ENCODE measurements around the gene FUZ. TPM values are rescaled to one million over a fixed set of nuclear protein-coding genes. Genes with fewer than 3 reads are reported as not detected.
A peak's percentile ranks its signal among the peaks of the same experiment; 100 is the strongest.

Gene FUZ
- total and polyA plus RNA-seq, 2 of the 8 experiments (the other 6 are each of a cell fraction or from before 2014, with no cell fraction given): 28.4 to 33.9 TPM

DNA sequence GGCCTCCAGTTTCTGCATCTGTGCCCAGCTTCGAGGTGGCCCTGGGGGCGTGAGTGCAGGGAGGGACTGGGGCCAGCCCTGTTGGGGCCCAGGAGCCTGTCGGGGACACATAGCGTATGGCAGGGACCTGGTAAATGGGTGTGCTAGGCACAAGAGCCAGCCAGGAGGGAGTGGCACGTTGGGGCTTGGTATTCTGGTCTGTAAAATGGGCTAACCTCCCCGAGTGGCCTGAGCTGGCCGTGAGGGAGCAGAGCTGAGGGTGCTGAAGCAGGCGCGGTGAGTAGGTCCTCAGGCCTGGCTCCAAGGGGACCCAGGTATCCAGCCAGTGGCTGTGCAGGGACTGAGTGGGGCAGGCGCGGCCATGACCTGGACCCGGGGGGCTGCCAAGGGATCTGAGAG is 42.2 kb upstream of the FUZ start:
- no peak overlapping the region for H3K4me3 ChIP-seq (ENCODE audit: extremely low read depth in 1 of 4, insufficient read depth in 2 of 4, low read depth in 3 of 4, low read length in 4 of 4)
- DNase-seq (ENCODE audit: low read depth in 1 of 2, low spot score in 2 of 2): no peak
- no peak overlapping the region for H2BK12ac ChIP-seq (ENCODE audit: low read depth, low read length)
- no peak overlapping the region for H2AK5ac ChIP-seq (ENCODE audit: low read depth, low read length)
- H3K27ac ChIP-seq (ENCODE audit: low read depth, low read length): no peak overlapping the region
- H4K5ac ChIP-seq (ENCODE audit: insufficient read length, low read depth, low read length): no peak overlapping the region
- no peak for FAIRE-seq
- no peaks in the 10 kb centered on the region; a peak in 1 of 7 replicates for H3K27me3 ChIP-seq (replicated peaks in 1 of 4; ENCODE audit: control insufficient read depth in 3 of 4, extremely low read depth in 1 of 4, insufficient read depth in 3 of 4, low read length in 3 of 4)
- H2AFZ ChIP-seq (ENCODE audit: low read length): no peak overlapping the region
- CTCF ChIA-PET (ENCODE audit: partially characterized antibody): interaction anchor here (0.9 to 3.0 kb wide), 2 partner anchors 9 to 42 kb away, joined by 3 to 13 read pairs; partner anchors contain the start of gene FUZ
- H3K23ac ChIP-seq (ENCODE audit: insufficient read length): no peak overlapping the region
- no peak overlapping the region for H3K4me2 ChIP-seq (ENCODE audit: insufficient read depth in 1 of 2, low read depth in 2 of 2, low read length in 2 of 2)
- peaks cover 20% of the 10 kb centered on the region for H3K79me1 ChIP-seq (ENCODE audit: low read depth, low read length)
- peak overlapping the region; percentile 36; the same call in 1 of the 2 replicates for H4K8ac ChIP-seq (ENCODE audit: extremely low read depth, insufficient read depth, low read length)
- POLR2A ChIA-PET (ENCODE audit: partially characterized antibody): interaction anchor here (0.7 to 12.4 kb wide), 8 partner anchors 11 to 212 kb away, joined by 3 to 247 read pairs (median 5); partner anchors contain the start of genes AKT1S1, FUZ, PNKP and TBC1D17
- no peak overlapping the region for H2BK120ac ChIP-seq (replicated peaks; ENCODE audit: low read depth, low read length)
- H3K18ac ChIP-seq (ENCODE audit: extremely low read depth, low read length): no peak overlapping the region
- H3K4me1 ChIP-seq (replicated peaks in 1 of 4; ENCODE audit: control insufficient read depth in 3 of 4, insufficient read depth in 4 of 4, low read length in 3 of 4): peaks cover 0 to 9% (median 6%) of the 10 kb centered on the region in 4 experiments; a peak in 6 of 7 replicates
- H3K9me3 ChIP-seq (ENCODE audit: insufficient read depth in 2 of 2, low read depth in 1 of 2, low read length in 1 of 2): no peaks in the 10 kb centered on the region
- no peak overlapping the region for H2BK20ac ChIP-seq (ENCODE audit: low read length)
- peak overlapping the region; percentile 24; the same call in 1 of the 2 replicates for H2BK5ac ChIP-seq (ENCODE audit: low read depth, low read length)
- no peak overlapping the region for H3K4ac ChIP-seq (replicated peaks; ENCODE audit: insufficient read length, low read depth, low read length)
- H3K56ac ChIP-seq (replicated peaks; ENCODE audit: insufficient read length, low read depth, low read length): no peak overlapping the region
- H3K36me3 ChIP-seq (ENCODE audit: control insufficient read depth in 2 of 4, insufficient read depth in 4 of 4, low read length in 3 of 4): peaks cover 21 to 61% (median 39%) of the 10 kb centered on the region in 4 experiments
- no peak overlapping the region for H3K14ac ChIP-seq (ENCODE audit: insufficient read length)
- peaks cover 7% of the 10 kb centered on the region; the same call in 1 of the 2 replicates for H3K23me2 ChIP-seq (ENCODE audit: low read depth, low read length)
- H3K79me2 ChIP-seq (ENCODE audit: control insufficient read depth in 1 of 2, insufficient read depth in 2 of 2, low read length in 2 of 2): peaks cover 15 to 28% of the 10 kb centered on the region in 2 experiments
- TF ChIP-seq, protein P1, sequence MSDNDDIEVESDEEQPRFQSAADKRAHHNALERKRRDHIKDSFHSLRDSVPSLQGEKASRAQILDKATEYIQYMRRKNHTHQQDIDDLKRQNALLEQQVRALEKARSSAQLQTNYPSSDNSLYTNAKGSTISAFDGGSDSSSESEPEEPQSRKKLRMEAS (IDR thresholded peaks at IDR 0.05): no peak
- TF ChIP-seq RBBP5 (IDR thresholded peaks at IDR 0.05; ENCODE audit: borderline replicate concordance, low read depth, low read length): no peak
- TF ChIP-seq TAF7 (optimal IDR thresholded peaks at IDR 0.05; ENCODE audit: borderline replicate concordance, low read depth, low read length): no peak
- TF ChIP-seq JUND (IDR thresholded peaks at IDR 0.05; ENCODE audit: low read length): no peak
- no peak for TF ChIP-seq POU5F1 (IDR thresholded peaks at IDR 0.05; ENCODE audit: low read depth, low read length)
- H4K20me1 ChIP-seq (replicated peaks in 1 of 2; ENCODE audit: control insufficient read depth in 1 of 2, insufficient read depth in 2 of 2, low read length in 2 of 2): peaks cover 48 to 58% of the 10 kb centered on the region in 2 experiments
- H4K91ac ChIP-seq (replicated peaks; ENCODE audit: insufficient read length, low read length): no peak overlapping the region
- no peak overlapping the region for H3K9ac ChIP-seq (replicated peaks in 1 of 4; ENCODE audit: extremely low read depth in 1 of 4, low read depth in 3 of 4, low read length in 3 of 4)
- H2BK15ac ChIP-seq (ENCODE audit: low read length): no peak overlapping the region
- WGBS, 2 experiments (ENCODE audit: extremely low coverage in 1 of 2, insufficient coverage in 1 of 2, insufficient read length in 1 of 2, insufficient replicate concordance in 2 of 2, low coverage in 1 of 2, low lambda C conversion rate in 2 of 2, missing lambda C conversion rate in 1 of 2): 89% methylated on average over 6 of the region's 12 CpGs; no CpG with 5 or more reads in 1 of the 2 experiments

All from H1 (cell line).